GM12891 (cell line): ENCODE results near the gene POLR2E.

Source experiments
- DNase-seq: peaks from one replicate; pipeline ENCODE4 v3.0.0; 2011; ENCODE audit warnings: low spot score; ENCODE audit not compliant: insufficient read length
- FAIRE-seq: peaks from 2 replicates; lab custom pipeline; 2011; peaks lifted over from hg19 to GRCh38; lab: Jason Lieb, UNC
- PAX5 ChIP-seq: IDR thresholded peaks from 2 replicates; pipeline ENCODE4 v1.6.1; 2011; ENCODE audit warnings: low read length, moderate library complexity, mild to moderate bottlenecking; ENCODE audit not compliant: insufficient read depth, severe bottlenecking
- POLR2A ChIP-seq: IDR thresholded peaks from 2 replicates; pipeline ENCODE4 v1.6.1; 2011; ENCODE audit warnings: low read depth, low read length, control low read depth
- POLR2AphosphoS5 ChIP-seq: IDR thresholded peaks from 2 replicates; pipeline ENCODE4 v1.6.1; 2011; ENCODE audit warnings: low read depth, low read length, control low read depth
- POU2F2 ChIP-seq: IDR thresholded peaks from 2 replicates; pipeline ENCODE4 v1.6.1; 2011; ENCODE audit warnings: low read depth, mild to moderate bottlenecking, control low read depth, low read length, moderate library complexity
- SPI1 ChIP-seq: IDR thresholded peaks from 2 replicates; pipeline ENCODE4 v1.6.1; 2011; ENCODE audit warnings: low read depth, low read length, control low read depth
- TAF1 ChIP-seq: IDR thresholded peaks from 2 replicates; pipeline ENCODE4 v1.6.1; 2011; ENCODE audit warnings: low read depth, low read length, control low read depth

The POLR2E gene

GRCh38 chr19:1064661-1065605 is 30.2 kb downstream of the POLR2E start:
- peak; percentile 99 for FAIRE-seq
- TF ChIP-seq PAX5 (no peak), SPI1 (no peak), POLR2A (no peak), POU2F2 (no peak), POLR2AphosphoS5 (no peak)
- DNase-seq: peak; percentile 75

GRCh38 chr19:1063909-1064660 is 31.1 kb downstream of the POLR2E start:
- peak; percentile 33 for FAIRE-seq
- DNase-seq: no peak
- TF ChIP-seq PAX5 (no peak), SPI1 (no peak), POLR2A (no peak), POU2F2 (no peak), TAF1 (no peak), POLR2AphosphoS5 (no peak)

GRCh38 chr19:1063030-1063908 is 31.9 kb downstream of the POLR2E start:
- TF ChIP-seq POLR2AphosphoS5 (no peak), TAF1 (no peak), POLR2A (no peak), PAX5 (no peak), POU2F2 (no peak), SPI1 (no peak)
- DNase-seq (no peak), FAIRE-seq (peak; percentile 98)

GRCh38 chr19:1062387-1063029 is 32.7 kb downstream of the POLR2E start:
- TF ChIP-seq POLR2AphosphoS5: no peak
- TF ChIP-seq PAX5: no peak
- no peak for TF ChIP-seq TAF1
- TF ChIP-seq POLR2A: no peak
- no peak for TF ChIP-seq POU2F2
- no peak for TF ChIP-seq SPI1
- DNase-seq (no peak), FAIRE-seq (no peak)

- FAIRE-seq: no peak
- DNase-seq: no peak
- TF ChIP-seq SPI1 (no peak), POLR2A (no peak), TAF1 (no peak), PAX5 (no peak), POLR2AphosphoS5 (no peak), POU2F2 (no peak)
Measured at GRCh38 chr19:1061987-1062386, 33.2 kb downstream of the POLR2E start.

GRCh38 chr19:1060689-1061088 is 34.5 kb downstream of the POLR2E start:
- TF ChIP-seq PAX5 (no peak), POLR2AphosphoS5 (no peak), POLR2A (no peak), POU2F2 (no peak)
- DNase-seq (no peak), FAIRE-seq (no peak)

GRCh38 chr19:1058112-1058511 is 37.1 kb downstream of the POLR2E start:
- DNase-seq: no peak
- TF ChIP-seq PAX5 (no peak), POLR2A (no peak), POU2F2 (no peak), SPI1 (no peak), TAF1 (no peak), POLR2AphosphoS5 (no peak)
- FAIRE-seq: no peak

GRCh38 chr19:1057176-1057855 is 37.9 kb downstream of the POLR2E start:
- DNase-seq (no peak), FAIRE-seq (peak; percentile 85)
- TF ChIP-seq TAF1: no peak
